Tongue (tissue), 2 donors: Measurements from ENCODE around the gene EZR. TPM values are rescaled to one million over a fixed set of nuclear protein-coding genes. Genes with fewer than 3 reads are reported as not detected.

Experiments used
- DNase-seq: peaks from one replicate; pipeline ENCODE4 v3.0.0-alpha.2; 2015
- total RNA-seq: library from RNA; depleted of rRNA; stranded (reverse); fragments of >200 nt; gene quantifications from one replicate; pipeline ENCODE4 v1.2.3, GENCODE V29; 2014

EZR gene
- 66.9 TPM for total RNA-seq

DNA sequence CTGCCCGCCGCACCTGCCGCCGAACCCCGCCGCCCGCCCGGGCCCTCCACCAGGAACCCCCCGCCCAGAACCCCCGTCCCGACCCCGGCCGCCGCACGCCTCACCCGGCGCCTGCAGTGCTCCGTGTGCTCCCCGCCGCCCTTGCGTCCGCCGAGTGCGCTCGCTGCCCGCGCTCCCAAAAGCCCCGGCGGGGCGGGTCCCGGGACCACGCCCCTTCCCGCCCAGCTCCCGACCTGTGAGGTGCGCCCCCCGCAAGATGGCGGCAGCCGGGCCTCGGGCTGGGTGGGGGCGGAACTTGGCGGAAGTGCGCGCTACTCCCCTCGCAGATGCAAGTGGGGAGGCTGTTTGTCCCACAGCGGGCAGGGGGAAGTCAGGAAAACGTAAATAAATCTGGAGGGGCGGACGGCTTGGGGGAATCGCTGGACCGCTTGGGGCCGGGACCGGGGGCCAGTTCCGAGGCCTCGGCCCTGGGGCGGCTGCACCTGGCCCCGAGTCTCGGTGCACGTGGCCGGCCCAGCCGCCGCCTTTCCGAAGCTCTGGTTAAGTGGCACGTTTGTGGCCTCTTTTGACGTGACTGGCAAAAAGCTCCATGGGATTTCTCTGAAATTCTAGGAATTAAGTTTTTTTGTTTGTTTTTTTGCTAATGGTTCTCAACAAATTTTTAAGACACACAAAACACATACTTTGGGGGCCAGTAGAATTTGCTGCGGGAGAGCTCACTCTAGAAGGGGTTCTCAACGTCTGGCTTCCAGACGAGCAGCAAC lies at the start of gene EZR:
Gene EZR, minus strand, starts transcription at position 156 of the 764 bp plus-strand sequence. CDS start 1,275 bp downstream, outside the sequence.
- peak; percentile 86 for DNase-seq

GRCh38 chr6:158868122-158868480 lies 48.9 kb upstream of the EZR start:
- no peak for DNase-seq

GRCh38 chr6:158867381-158868121 lies 48.4 kb upstream of the EZR start:
- no peak for DNase-seq

DNA sequence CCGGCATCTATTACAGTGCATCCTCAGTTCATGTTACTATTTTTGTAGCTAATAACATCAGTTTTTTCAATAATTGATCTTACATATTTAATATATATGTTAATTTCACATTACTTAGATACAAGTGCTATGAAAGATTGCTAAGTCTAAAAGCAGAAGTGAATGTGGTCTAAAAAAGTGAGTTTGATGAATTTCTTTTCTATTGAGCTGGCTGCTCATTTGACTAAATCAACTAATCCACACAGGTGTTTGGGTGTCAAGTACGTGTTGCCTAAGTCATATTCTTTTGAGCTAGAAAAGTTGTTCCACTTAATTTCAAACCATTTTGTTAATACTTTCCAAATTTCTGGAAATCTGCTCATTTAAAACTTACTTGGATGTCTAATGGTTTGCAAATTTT lies 46.6 kb upstream of the EZR start:
- no peak for DNase-seq

DNA sequence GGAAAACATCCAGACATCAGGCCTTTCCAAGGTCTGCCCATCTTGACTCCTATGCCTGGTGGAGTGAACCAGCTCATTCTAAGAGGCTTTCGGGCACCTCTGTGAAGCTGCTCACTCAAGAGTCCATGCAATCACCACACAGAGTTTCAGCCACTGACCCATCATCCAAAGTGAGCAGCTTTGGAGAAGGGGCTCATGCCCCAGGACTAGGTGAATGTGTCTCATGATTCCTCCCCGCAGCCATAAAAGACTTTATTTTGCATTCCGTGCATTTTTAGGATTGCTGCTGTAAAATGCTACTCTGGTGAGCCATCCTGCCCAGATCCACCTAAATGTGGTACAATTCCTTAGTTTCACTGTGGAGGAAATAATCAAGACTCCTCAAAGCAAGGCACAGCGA lies 44.5 kb upstream of the EZR start:
- DNase-seq, result no peak

- no peak for DNase-seq
Observed at GRCh38 chr6:158861686-158862381, 42.7 kb upstream of the EZR start.

GRCh38 chr6:158860279-158860865 lies 41.2 kb upstream of the EZR start:
- DNase-seq, result no peak

DNA sequence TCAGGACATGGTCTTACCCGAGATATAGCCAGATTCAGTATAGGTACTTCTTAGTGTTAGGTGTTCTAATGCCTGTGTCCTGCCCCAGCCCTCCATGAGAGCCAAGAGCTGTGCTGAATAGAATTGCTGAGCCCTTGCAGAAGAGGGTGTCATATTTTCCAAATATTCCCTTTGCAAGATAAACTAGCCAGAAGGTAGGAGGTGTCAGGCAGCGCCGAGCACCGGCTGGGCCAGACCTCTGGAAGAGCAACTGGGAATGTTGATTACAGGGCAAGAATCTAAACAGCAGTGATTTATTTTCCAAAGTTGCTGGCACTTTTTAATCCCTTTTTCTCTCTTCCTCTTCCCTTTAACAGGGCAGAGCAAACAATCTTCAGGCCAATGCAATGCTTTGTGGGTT lies 37.1 kb upstream of the EZR start:
- DNase-seq, result no peak

DNA sequence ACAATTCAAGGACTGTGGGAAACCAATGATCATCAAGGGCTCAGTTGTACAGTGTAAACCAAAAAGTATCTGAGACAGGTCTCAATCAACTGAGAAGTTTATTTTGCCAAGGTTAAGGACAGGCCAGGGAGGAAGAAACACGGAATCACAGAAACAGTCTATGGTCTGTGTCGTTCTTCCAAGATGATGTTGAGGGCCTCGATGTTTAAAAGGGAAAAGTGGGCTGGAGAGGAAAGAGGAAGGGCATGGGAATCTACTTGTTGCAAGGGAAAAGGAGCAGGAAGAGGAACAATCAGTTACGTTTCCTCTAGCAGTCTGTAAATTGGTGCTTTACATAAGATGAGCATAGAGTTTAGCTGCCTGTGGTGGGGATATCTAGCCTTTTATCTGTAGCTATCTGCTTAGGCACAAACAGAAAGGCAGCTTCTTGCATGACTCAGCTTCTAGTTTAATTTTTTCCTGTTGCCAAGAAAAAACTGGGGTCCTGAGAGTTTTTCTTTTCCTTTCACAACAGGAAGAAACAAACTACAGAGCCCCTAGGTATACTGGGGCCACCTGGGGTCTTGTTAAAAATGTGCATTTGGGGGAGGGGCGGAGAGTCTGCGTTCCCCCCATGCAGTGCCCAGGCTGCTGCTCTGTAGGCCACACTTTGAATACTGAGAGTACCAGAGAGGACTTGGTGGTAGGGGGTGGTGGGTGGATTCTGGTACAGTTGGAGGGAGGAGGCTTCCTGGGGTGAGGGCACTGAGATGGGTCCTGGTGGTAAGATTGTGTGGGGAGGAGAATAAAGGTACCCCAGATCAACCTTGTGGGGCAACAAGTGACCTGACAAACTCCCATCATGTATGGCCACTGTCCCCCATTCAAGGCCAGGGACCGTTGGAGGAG lies 35.3 kb upstream of the EZR start:
- DNase-seq, result no peak

- no peak for DNase-seq
Observed at GRCh38 chr6:158853880-158854213, 34.7 kb upstream of the EZR start.

DNA sequence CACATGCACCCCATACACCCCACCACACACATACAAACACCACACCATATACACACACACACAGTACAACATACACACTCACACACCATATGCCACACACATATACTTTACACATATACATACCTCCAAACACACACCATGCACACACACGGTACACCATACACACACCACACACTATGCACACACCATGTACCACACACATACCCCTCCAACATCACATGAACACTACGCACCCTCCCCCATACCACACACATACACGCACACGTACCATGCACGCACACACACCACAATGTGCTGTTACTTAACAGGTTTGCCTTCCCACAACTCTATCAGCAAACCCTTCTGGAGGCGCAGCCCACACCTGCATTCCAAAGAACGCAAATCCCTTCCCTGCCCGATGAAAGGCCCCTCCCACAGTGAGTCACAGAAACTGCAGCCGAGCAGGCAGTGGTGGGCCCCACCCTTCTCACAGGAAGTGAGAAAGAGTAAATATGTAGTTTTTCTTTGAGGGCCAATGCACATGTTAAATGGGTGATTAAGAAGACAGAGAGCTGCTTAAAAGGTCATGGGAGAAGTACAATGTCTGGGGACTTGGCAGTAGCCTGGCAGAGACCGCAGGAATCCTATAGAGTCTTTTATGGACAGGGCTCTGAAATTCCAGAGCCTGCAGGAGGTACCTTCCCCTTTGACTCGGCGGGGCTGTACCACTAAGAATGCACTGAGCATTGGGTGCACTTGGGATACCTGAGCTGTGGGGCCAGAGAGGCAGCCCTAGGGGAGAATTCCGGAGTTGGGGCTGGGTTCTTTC lies 34.1 kb upstream of the EZR start:
- peak; percentile 85 for DNase-seq

DNA sequence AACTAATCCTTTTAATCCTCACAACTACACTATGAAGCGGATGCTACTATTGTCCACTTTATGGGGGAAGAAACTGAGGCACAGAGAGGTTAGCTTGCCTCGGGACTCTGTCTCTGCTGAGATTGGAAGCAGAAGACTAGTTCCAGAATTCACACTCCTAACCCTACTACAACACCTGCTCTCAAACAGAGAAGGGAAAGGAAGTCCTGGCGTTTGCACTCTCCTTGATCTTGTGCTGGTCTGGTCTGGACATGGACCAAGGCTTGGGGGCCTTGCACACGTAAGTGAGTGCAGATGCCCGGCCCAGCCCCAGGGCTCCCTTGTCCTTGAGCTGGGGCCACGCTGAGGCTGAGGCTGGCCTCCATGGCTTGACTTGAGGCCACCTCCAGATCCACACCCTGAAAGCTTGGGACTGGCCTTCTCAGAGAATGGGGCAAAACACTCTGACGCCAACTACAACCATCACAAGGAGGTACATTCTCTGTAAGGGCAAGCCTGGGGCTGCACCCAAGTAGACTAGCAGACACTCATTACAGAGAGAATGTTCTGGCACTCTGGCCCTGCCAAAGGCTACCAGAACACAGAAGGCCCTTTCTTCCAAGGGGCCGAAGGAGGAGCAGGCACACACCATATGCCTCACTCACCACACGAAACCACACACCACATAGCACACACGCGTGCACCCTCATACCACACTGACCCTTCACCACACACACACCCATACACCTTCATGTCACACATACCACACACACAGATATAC lies 33.3 kb upstream of the EZR start:
- DNase-seq, result no peak

DNA sequence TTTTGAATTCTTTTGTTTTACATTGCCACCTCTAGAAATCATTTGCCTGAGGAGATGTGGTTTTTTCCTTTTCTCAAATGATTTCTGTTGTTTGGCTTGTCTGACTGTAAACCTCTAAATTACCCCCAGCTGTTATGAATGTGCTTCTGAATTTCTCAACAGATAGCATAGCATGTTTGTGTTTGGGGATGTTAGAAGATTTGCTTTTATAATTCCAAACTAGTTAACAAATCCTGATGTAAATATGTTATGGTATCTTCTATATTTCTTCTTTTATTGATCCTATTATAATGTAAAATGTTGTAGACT lies 31.6 kb upstream of the EZR start:
- no peak for DNase-seq

GRCh38 chr6:158849899-158850806 lies 31.0 kb upstream of the EZR start:
- peak; percentile 67 for DNase-seq

GRCh38 chr6:158848490-158848895 lies 29.3 kb upstream of the EZR start:
- DNase-seq, result no peak

- DNase-seq, result no peak
Observed at GRCh38 chr6:158847786-158848185, 28.6 kb upstream of the EZR start.

- DNase-seq, result no peak
Observed at GRCh38 chr6:158847012-158847529, 27.9 kb upstream of the EZR start.

DNA sequence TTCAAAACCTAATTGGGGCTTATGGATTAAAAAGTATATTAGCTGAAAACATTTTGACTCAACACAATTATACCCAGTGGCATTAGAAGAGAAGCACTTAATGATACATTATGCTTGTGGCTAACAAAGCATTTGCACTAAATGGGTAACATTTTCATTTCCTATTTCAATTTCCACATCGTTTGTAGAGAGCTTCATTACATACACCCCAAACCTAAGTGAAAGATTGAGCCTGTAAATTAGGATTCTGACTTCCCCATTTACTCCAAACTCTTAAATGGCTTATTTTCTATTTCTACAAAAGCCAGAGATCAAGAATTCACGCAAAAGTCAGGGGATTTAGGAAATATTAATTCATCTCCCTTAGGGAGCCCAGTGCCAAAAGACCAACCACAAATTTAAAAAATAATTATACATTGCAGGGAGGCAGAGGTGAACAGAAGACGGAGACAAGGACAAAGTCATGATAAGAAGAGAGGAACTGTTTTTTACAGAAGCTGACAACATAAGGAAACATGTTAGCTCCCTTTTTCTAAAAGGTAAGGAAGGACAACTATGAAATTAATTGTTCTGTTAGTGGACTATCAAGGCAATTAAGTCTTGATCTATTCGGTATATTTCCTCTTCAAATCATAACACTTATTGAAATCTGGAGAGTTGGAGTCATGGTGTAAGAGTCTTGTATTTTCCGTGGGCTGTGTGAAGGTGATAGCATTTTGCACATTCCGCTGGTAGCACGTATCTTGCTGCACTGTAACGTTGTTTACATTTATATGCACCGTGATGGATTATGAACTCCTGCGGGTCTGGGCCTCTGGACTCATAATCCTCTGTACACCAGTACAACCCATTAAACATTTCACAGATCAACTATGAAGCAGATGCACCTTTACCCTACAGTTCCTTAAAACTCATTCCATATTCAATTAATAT lies 24.8 kb upstream of the EZR start:
- no peak for DNase-seq
